Left colon (tissue), 2 donors: ENCODE measurements around the gene PLCL1. TPM values are rescaled to one million over a fixed set of nuclear protein-coding genes. Genes with fewer than 3 reads are reported as not detected.
"Not testable (repeated sequence)": the region's sequence is repeated elsewhere in the genome, so short reads cannot be mapped to it uniquely, and the experiment has no call there.

Experiments
- ATAC-seq: fragments of 200-7000 bp; cut with Tn5 transposase; one replicate; pipeline ENCODE4 v1.9.1; 2020; ENCODE audit warnings: mild to moderate bottlenecking, moderate library complexity
- DNase-seq, 2 donors: peaks; one replicate each; pipeline ENCODE4 v3.0.0-alpha.2; 2020
- intact Hi-C, 2 donors: fragments of 100-400 bp; cut with DNase I in 1 of 2; cut with micrococcal nuclease in 1 of 2; formaldehyde crosslinking; loops; one replicate each; pipeline versions ENCODE4 v1.11.2 to v1.14.0; 2022; cut with DNase I, micrococcal nuclease
- total RNA-seq, 2 donors: library from RNA; stranded (reverse); fragmentation: NEBNext Ultra II Directional; extraction: Animal tissue kit (Norgen Biotek cat#: 25700); gene quantifications; one replicate each; pipeline ENCODE4 v1.2.1, GENCODE V29; 2021
- donor health status: DM: no; HTN: no; CAD: no.
- donor health status: DM: yes; HTN: yes; CAD: no.

PLCL1 gene
- total RNA-seq, 2 donors from 2014 or later, result 1.1 to 3.0 TPM

- peak; percentile 23 to 31 for DNase-seq
- intact Hi-C loops, result loop anchor here (5.0 to 10.0 kb wide), 4 partner anchors 250 to 492 kb away; no protein-coding TSS in a partner anchor
Measured at GRCh38 chr2:197804758-197805714, 643 bp downstream of the PLCL1 start.

GRCh38 chr2:197805715-197806633, 1.6 kb downstream of the PLCL1 start:
- intact Hi-C loops, result loop anchor here (10.0 kb wide), 2 partner anchors 249 to 489 kb away; no protein-coding TSS in a partner anchor
- DNase-seq, result no peak
- no peak for ATAC-seq

More at GRCh38 chr2:197804758-197805714, 643 bp downstream of the PLCL1 start:
- peak; percentile 46 for ATAC-seq

- no peak for ATAC-seq
- intact Hi-C loops, result loop anchor here (10.0 kb wide), 2 partner anchors 246 to 486 kb away; no protein-coding TSS in a partner anchor
- DNase-seq, result no peak
Measured at GRCh38 chr2:197809064-197809463, 4.7 kb downstream of the PLCL1 start.

- DNase-seq (no peak), ATAC-seq (no peak)
- intact Hi-C loops, result no loop called here
Measured at GRCh38 chr2:197810016-197810415, 5.6 kb downstream of the PLCL1 start.

- ATAC-seq (no peak), DNase-seq (no peak)
- intact Hi-C loops, result no loop called here
Measured at GRCh38 chr2:197810491-197810890, 6.1 kb downstream of the PLCL1 start.

- no peak for DNase-seq
- ATAC-seq, result no peak
- intact Hi-C loops, result no loop called here
Measured at GRCh38 chr2:197813093-197813787, 8.8 kb downstream of the PLCL1 start.

- ATAC-seq (no peak), DNase-seq (no peak)
- intact Hi-C loops, result no loop called here
Measured at GRCh38 chr2:197814526-197814925, 10.1 kb downstream of the PLCL1 start.

GRCh38 chr2:197821550-197822289, 17.3 kb downstream of the PLCL1 start:
- no peak for ATAC-seq
- intact Hi-C loops, result no loop called here
- no peak for DNase-seq

- DNase-seq (no peak), ATAC-seq (no peak)
- intact Hi-C loops, result no loop called here
Measured at GRCh38 chr2:197822333-197822732, 17.9 kb downstream of the PLCL1 start.

- intact Hi-C loops, result no loop called here
- no peak for ATAC-seq
Measured at GRCh38 chr2:197827618-197828017, 23.2 kb downstream of the PLCL1 start.

GRCh38 chr2:197828464-197829135, 24.2 kb downstream of the PLCL1 start:
- no peak for DNase-seq
- intact Hi-C loops, result no loop called here
- no peak for ATAC-seq

More at GRCh38 chr2:197827618-197828017, 23.2 kb downstream of the PLCL1 start:
- DNase-seq, result no peak

GRCh38 chr2:197834771-197835170, 30.4 kb downstream of the PLCL1 start:
- DNase-seq, ATAC-seq, intact Hi-C loops: not testable (repeated sequence)

GRCh38 chr2:197835293-197835692, 30.9 kb downstream of the PLCL1 start:
- ATAC-seq (no peak), DNase-seq (no peak)
- intact Hi-C loops, result no loop called here

- ATAC-seq, result no peak
- intact Hi-C loops, result no loop called here
- DNase-seq, result no peak
Measured at GRCh38 chr2:197838036-197838435, 33.6 kb downstream of the PLCL1 start.

- DNase-seq (no peak), ATAC-seq (no peak)
- intact Hi-C loops, result no loop called here
Measured at GRCh38 chr2:197838579-197838978, 34.2 kb downstream of the PLCL1 start.

- ATAC-seq, result no peak
- intact Hi-C loops, result no loop called here
- no peak for DNase-seq
Measured at GRCh38 chr2:197839327-197839726, 34.9 kb downstream of the PLCL1 start.

- ATAC-seq (no peak), DNase-seq (no peak)
- intact Hi-C loops, result no loop called here
Measured at GRCh38 chr2:197839856-197840255, 35.5 kb downstream of the PLCL1 start.
